ENCODE measurements around the gene PRAMEF12.

Gene PRAMEF12

GRCh38 chr1:12764016-12764415, 9.5 kb upstream of the PRAMEF12 start:
- ATAC-seq = no peak
- no peak for TF ChIP-seq TSHZ2 (CRISPR knock-in tag; IDR thresholded peaks at IDR 0.05)
- no peak for TF ChIP-seq ZNF565 (CRISPR knock-in tag; conservative IDR thresholded peaks at IDR 0.05; ENCODE audit: low read depth)
- no peak for TF ChIP-seq POU6F1 (CRISPR knock-in tag; IDR thresholded peaks at IDR 0.05; ENCODE audit: borderline replicate concordance, low read depth)
- TF ChIP-seq SNAI2 (CRISPR knock-in tag; IDR thresholded peaks at IDR 0.05) = no peak
- TF ChIP-seq TCF4 (CRISPR knock-in tag; IDR thresholded peaks at IDR 0.05; ENCODE audit: borderline replicate concordance) = no peak
- no peak for TF ChIP-seq GLIS3 (CRISPR knock-in tag; IDR thresholded peaks at IDR 0.05)
- TF ChIP-seq ZFP30 (CRISPR knock-in tag; IDR thresholded peaks at IDR 0.05) = no peak
- no peak for TF ChIP-seq RARB (CRISPR knock-in tag; IDR thresholded peaks at IDR 0.05)
- TF ChIP-seq ARNTL (CRISPR knock-in tag; IDR thresholded peaks at IDR 0.05; ENCODE audit: borderline replicate concordance, low read depth) = no peak
- no peak for TF ChIP-seq TOX (CRISPR knock-in tag; IDR thresholded peaks at IDR 0.05; ENCODE audit: borderline replicate concordance)
- TF ChIP-seq CSRNP3 (CRISPR knock-in tag; IDR thresholded peaks at IDR 0.05) = no peak
- TF ChIP-seq ZFP3 (CRISPR knock-in tag; IDR thresholded peaks at IDR 0.05) = no peak
- TF ChIP-seq PATZ1 (CRISPR knock-in tag; IDR thresholded peaks at IDR 0.05; ENCODE audit: borderline replicate concordance) = no peak
- no peak for TF ChIP-seq CSDC2 (CRISPR knock-in tag; IDR thresholded peaks at IDR 0.05)
- TF ChIP-seq ISL1 (CRISPR knock-in tag; IDR thresholded peaks at IDR 0.05) = no peak
- TF ChIP-seq ESRRG (CRISPR knock-in tag; IDR thresholded peaks at IDR 0.05) = no peak
- no peak for TF ChIP-seq OSR1 (CRISPR knock-in tag; IDR thresholded peaks at IDR 0.05)
- TF ChIP-seq ZNF8 (CRISPR knock-in tag; IDR thresholded peaks at IDR 0.05) = no peak

- no peak for ATAC-seq
- TF ChIP-seq BACH2 (CRISPR knock-in tag; IDR thresholded peaks at IDR 0.05; ENCODE audit: borderline replicate concordance) (no peak), ZFP3 (CRISPR knock-in tag; IDR thresholded peaks at IDR 0.05) (no peak), PPARA (CRISPR knock-in tag; IDR thresholded peaks at IDR 0.05; ENCODE audit: borderline replicate concordance) (no peak), RARB (CRISPR knock-in tag; IDR thresholded peaks at IDR 0.05) (no peak), TOX (CRISPR knock-in tag; IDR thresholded peaks at IDR 0.05; ENCODE audit: borderline replicate concordance) (no peak), GLIS3 (CRISPR knock-in tag; IDR thresholded peaks at IDR 0.05) (no peak), ZFP30 (CRISPR knock-in tag; IDR thresholded peaks at IDR 0.05) (no peak), ZNF70 (CRISPR knock-in tag; IDR thresholded peaks at IDR 0.05) (no peak), TCF4 (CRISPR knock-in tag; IDR thresholded peaks at IDR 0.05; ENCODE audit: borderline replicate concordance) (no peak), ZC3H10 (CRISPR knock-in tag; IDR thresholded peaks at IDR 0.05) (no peak), ZNF8 (CRISPR knock-in tag; IDR thresholded peaks at IDR 0.05) (no peak), PATZ1 (CRISPR knock-in tag; IDR thresholded peaks at IDR 0.05; ENCODE audit: borderline replicate concordance) (no peak), ARNTL (CRISPR knock-in tag; IDR thresholded peaks at IDR 0.05; ENCODE audit: borderline replicate concordance, low read depth) (no peak), ISL1 (CRISPR knock-in tag; IDR thresholded peaks at IDR 0.05) (no peak), OSR1 (CRISPR knock-in tag; IDR thresholded peaks at IDR 0.05) (no peak), ESRRG (CRISPR knock-in tag; IDR thresholded peaks at IDR 0.05) (no peak), SNAI2 (CRISPR knock-in tag; IDR thresholded peaks at IDR 0.05) (no peak), CSDC2 (CRISPR knock-in tag; IDR thresholded peaks at IDR 0.05) (no peak), CREB5 (CRISPR knock-in tag; IDR thresholded peaks at IDR 0.05; ENCODE audit: low read depth) (no peak)
These were observed 4.5 kb upstream of the PRAMEF12 start for GRCh38 chr1:12769031-12769430.

All from SK-N-SH treated with all-trans-retinoic acid at 6 μM for 48 hours (cell line).